GM18517 (cell line): ENCODE results near the gene STIMATE.

Experiments
- ATAC-seq: cut with Tn5 transposase; IDR thresholded peaks from one replicate; pipeline ENCODE4 v1.9.1; 2021; ENCODE audit warnings: mild to moderate bottlenecking, moderate library complexity; ENCODE audit not compliant: unreplicated experiment

STIMATE gene

GRCh38 chr3:52843108-52843865 is 54.1 kb downstream of the STIMATE start:
- ATAC-seq: no peak

- no peak for ATAC-seq
These were observed 54.9 kb downstream of the STIMATE start for GRCh38 chr3:52842424-52842823.

- ATAC-seq: no peak
These were observed 55.4 kb downstream of the STIMATE start for GRCh38 chr3:52841981-52842340.

- no peak for ATAC-seq
These were observed 56.0 kb downstream of the STIMATE start for GRCh38 chr3:52841211-52841980.

- ATAC-seq: no peak
These were observed 57.3 kb downstream of the STIMATE start for GRCh38 chr3:52839892-52840545.

GRCh38 chr3:52839268-52839575 is 58.1 kb downstream of the STIMATE start:
- ATAC-seq: no peak

- no peak for ATAC-seq
These were observed 58.6 kb downstream of the STIMATE start for GRCh38 chr3:52838561-52839267.

GRCh38 chr3:52836986-52837385 is 60.4 kb downstream of the STIMATE start:
- ATAC-seq: no peak

GRCh38 chr3:52836471-52836845 is 60.9 kb downstream of the STIMATE start:
- ATAC-seq: no peak

GRCh38 chr3:52835766-52836470 is 61.4 kb downstream of the STIMATE start:
- ATAC-seq: no peak

GRCh38 chr3:52834871-52835501 is 62.4 kb downstream of the STIMATE start, which contains the start of gene MUSTN1:
Gene MUSTN1 (minus strand): TSS chr3:52835019. CDS start chr3:52834948, 71 bp downstream.
- no peak for ATAC-seq

- no peak for ATAC-seq
These were observed 64.1 kb downstream of the STIMATE start for GRCh38 chr3:52833202-52833601.

GRCh38 chr3:52831500-52832301 is 65.6 kb downstream of the STIMATE start:
- ATAC-seq: no peak

GRCh38 chr3:52830535-52831258 is 66.7 kb downstream of the STIMATE start, which contains the start of gene ITIH4:
Gene ITIH4 (minus strand): TSS chr3:52830672. CDS start chr3:52830642, 30 bp downstream.
- no peak for ATAC-seq

GRCh38 chr3:52829906-52830463 is 67.4 kb downstream of the STIMATE start:
- no peak for ATAC-seq

- ATAC-seq: no peak
These were observed 67.9 kb downstream of the STIMATE start for GRCh38 chr3:52829482-52829881.

GRCh38 chr3:52827866-52828376 is 69.4 kb downstream of the STIMATE start:
- no peak for ATAC-seq

GRCh38 chr3:52827441-52827840 is 69.9 kb downstream of the STIMATE start:
- no peak for ATAC-seq
